ENCODE data around the gene ISG15. TPM values are rescaled to one million over a fixed set of nuclear protein-coding genes. Genes with fewer than 3 reads are reported as not detected.

The ISG15 gene
- total RNA-seq, 1 experiment from 2014 or later = 758 TPM

DNA sequence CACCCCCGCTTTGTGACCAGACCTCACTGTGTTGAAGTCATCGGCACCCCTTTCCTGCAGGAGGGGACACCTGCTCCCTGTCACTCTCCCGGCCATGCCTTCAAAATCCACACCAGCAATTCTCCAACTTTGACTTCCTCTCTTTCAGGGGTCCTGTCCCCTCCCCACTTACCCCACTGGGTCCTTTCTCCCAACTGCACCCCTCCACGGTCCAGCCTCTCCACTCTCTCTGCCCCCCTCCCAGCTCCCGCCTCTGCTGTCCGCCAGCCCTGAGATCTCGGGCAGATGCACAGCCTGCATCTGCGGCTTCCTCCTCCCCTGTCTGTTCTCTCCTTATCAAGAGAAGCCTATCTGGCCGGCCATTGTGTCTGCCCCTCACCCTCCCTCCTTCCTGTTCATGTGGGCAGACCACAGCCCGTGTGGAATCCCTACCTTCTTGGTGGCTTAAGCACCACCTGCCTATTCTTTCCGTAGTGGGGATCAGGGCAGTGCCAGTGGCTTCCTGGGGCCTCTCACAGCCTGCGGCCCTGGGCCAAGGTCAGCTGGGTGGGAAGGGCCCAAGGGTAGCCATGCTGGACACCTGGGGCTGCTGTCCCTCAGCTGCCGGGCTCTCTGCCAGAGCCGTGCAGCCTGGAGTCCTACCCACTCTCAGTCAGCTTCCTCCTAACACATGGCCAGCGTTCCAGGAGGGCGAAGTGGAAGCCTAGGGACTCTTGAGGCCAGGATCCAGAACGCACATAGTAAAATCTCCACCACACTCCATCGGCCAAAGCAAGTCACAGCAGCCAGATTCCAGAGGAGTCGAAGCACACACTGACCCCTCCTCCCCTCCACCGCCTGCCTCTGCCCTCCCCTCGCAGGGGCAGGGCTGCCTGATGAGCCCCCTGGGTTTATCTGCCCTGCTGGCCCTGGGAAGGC, 8.3 kb upstream of the ISG15 start:
- no peak for TF ChIP-seq EZH2phosphoT487 (IDR thresholded peaks at IDR 0.05; ENCODE audit: borderline replicate concordance, low read length)
- no peak for TF ChIP-seq EZH2 (IDR thresholded peaks at IDR 0.05; ENCODE audit: low read length, unreplicated experiment)
- TF ChIP-seq, protein P1, sequence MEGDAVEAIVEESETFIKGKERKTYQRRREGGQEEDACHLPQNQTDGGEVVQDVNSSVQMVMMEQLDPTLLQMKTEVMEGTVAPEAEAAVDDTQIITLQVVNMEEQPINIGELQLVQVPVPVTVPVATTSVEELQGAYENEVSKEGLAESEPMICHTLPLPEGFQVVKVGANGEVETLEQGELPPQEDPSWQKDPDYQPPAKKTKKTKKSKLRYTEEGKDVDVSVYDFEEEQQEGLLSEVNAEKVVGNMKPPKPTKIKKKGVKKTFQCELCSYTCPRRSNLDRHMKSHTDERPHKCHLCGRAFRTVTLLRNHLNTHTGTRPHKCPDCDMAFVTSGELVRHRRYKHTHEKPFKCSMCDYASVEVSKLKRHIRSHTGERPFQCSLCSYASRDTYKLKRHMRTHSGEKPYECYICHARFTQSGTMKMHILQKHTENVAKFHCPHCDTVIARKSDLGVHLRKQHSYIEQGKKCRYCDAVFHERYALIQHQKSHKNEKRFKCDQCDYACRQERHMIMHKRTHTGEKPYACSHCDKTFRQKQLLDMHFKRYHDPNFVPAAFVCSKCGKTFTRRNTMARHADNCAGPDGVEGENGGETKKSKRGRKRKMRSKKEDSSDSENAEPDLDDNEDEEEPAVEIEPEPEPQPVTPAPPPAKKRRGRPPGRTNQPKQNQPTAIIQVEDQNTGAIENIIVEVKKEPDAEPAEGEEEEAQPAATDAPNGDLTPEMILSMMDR (conservative IDR thresholded peaks at IDR 0.05; ENCODE audit: low read depth, low read length) = no peak
- POLR2A ChIA-PET (ENCODE audit: unreplicated experiment) = no interaction called here
- Histone ChIP-seq H2AFZ (ENCODE audit: low read length) (no peak overlapping the region), H3K4me2 (ENCODE audit: low read length) (no peak overlapping the region), H3F3A (ENCODE audit: low read length, unreplicated experiment) (no peaks in the 10 kb centered on the region), H3K4me1 (ENCODE audit: insufficient read depth, low read length) (peaks cover 20% of the 10 kb centered on the region), H3K9me2 (replicated peaks; ENCODE audit: low read length) (no peaks in the 10 kb centered on the region), H3K79me2 (ENCODE audit: low read length) (peaks cover 26% of the 10 kb centered on the region), H3K9me3 (ENCODE audit: low read length) (no peaks in the 10 kb centered on the region), H3K27me3 (ENCODE audit: low read length) (no peaks in the 10 kb centered on the region), H3K4me3 (ENCODE audit: low read length) (no peak overlapping the region), H3K9ac (ENCODE audit: low read length) (no peak overlapping the region), H4K20me1 (ENCODE audit: low read length) (no peaks in the 10 kb centered on the region), H3K27ac (ENCODE audit: low read length) (no peak overlapping the region), H3K36me3 (ENCODE audit: low read depth, low read length) (no peaks in the 10 kb centered on the region)
- DNase-seq = no peak
- ATAC-seq = no peak
- CTCF ChIA-PET = no interaction called here
- intact Hi-C loops (cut with micrococcal nuclease) = no loop called here
- no TSS peak for BruUV-seq (replicated peaks)

GRCh38 chr1:1005774-1006304, 7.5 kb upstream of the ISG15 start:
- ATAC-seq (no peak), DNase-seq (no peak)
- H3K4me1 ChIP-seq (ENCODE audit: insufficient read depth, low read length) = peaks cover 18% of the 10 kb centered on the region
- no peaks in the 10 kb centered on the region for H3K9me2 ChIP-seq (replicated peaks; ENCODE audit: low read length)
- no peak overlapping the region for H2AFZ ChIP-seq (ENCODE audit: low read length)
- no peaks in the 10 kb centered on the region for H3F3A ChIP-seq (ENCODE audit: low read length, unreplicated experiment)
- POLR2A ChIA-PET (ENCODE audit: unreplicated experiment) = no interaction called here
- H3K27ac ChIP-seq (ENCODE audit: low read length) = peak overlapping the region; percentile 51
- peaks cover 21% of the 10 kb centered on the region for H3K79me2 ChIP-seq (ENCODE audit: low read length)
- H3K36me3 ChIP-seq (ENCODE audit: low read depth, low read length) = no peaks in the 10 kb centered on the region
- no peaks in the 10 kb centered on the region for H3K9me3 ChIP-seq (ENCODE audit: low read length)
- no peaks in the 10 kb centered on the region for H4K20me1 ChIP-seq (ENCODE audit: low read length)
- H3K27me3 ChIP-seq (ENCODE audit: low read length) = no peaks in the 10 kb centered on the region
- CTCF ChIA-PET = no interaction called here
- BruUV-seq (replicated peaks) = no TSS peak
- peak overlapping the region; percentile 22; the same call in 1 of the 2 replicates for H3K4me2 ChIP-seq (ENCODE audit: low read length)
- H3K4me3 ChIP-seq (ENCODE audit: low read length) = no peak overlapping the region
- peak overlapping the region; percentile 37; the same call in 1 of the 2 replicates for H3K9ac ChIP-seq (ENCODE audit: low read length)
- intact Hi-C loops (cut with micrococcal nuclease) = no loop called here
- TF ChIP-seq, protein P1 (conservative IDR thresholded peaks at IDR 0.05; ENCODE audit: low read depth, low read length) = no peak
- TF ChIP-seq EZH2phosphoT487 (IDR thresholded peaks at IDR 0.05; ENCODE audit: borderline replicate concordance, low read length) = no peak
- no peak for TF ChIP-seq EZH2 (IDR thresholded peaks at IDR 0.05; ENCODE audit: low read length, unreplicated experiment)

Data from PC-3 (cell line).